Measurements from ENCODE around the gene GNGT2.

DNA sequence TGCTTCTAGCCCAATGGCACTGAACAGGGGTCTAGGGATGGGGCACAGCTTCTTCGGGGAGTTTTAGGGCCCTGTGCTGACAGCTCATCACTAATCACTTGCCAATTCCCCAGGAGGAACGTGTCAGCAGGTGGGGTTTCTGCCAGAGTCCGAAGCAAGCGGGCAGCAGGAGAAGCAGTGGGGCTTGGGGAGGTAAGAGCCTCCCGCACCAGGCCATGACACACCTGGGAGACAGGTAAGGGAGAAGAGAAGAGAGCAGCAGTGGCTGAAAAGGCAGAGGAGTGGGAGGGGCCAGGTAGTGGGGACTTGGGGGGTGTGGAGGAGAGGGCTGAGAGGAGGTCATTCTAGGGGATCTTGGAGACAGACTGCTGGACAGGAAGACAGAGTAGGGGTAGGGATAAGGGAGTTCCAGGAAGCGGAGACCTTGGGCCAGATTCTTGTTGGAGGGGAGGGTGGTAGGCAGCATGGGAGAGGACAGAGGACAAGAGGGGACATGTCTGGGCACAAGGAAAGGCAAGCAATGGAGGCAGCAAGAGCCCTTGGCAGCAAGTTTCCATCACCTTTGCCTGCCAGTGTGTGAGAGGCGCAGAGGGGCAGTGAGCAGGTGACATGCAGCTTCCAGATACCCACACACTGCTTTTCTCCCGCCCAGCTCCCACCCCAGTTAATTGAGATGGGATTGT is 15.3 kb upstream of the GNGT2 start:
- TF ChIP-seq, protein P1, sequence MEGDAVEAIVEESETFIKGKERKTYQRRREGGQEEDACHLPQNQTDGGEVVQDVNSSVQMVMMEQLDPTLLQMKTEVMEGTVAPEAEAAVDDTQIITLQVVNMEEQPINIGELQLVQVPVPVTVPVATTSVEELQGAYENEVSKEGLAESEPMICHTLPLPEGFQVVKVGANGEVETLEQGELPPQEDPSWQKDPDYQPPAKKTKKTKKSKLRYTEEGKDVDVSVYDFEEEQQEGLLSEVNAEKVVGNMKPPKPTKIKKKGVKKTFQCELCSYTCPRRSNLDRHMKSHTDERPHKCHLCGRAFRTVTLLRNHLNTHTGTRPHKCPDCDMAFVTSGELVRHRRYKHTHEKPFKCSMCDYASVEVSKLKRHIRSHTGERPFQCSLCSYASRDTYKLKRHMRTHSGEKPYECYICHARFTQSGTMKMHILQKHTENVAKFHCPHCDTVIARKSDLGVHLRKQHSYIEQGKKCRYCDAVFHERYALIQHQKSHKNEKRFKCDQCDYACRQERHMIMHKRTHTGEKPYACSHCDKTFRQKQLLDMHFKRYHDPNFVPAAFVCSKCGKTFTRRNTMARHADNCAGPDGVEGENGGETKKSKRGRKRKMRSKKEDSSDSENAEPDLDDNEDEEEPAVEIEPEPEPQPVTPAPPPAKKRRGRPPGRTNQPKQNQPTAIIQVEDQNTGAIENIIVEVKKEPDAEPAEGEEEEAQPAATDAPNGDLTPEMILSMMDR (conservative IDR thresholded peaks at IDR 0.05; ENCODE audit: low read length): no peak
- TF ChIP-seq EZH2phosphoT487 (IDR thresholded peaks at IDR 0.05; ENCODE audit: borderline replicate concordance): no peak

Data from Loucy (cell line).